ENCODE measurements around the gene FAM167B.

- no peak for TF ChIP-seq USF2 (IDR thresholded peaks at IDR 0.05; ENCODE audit: low read depth, low read length)
- TF ChIP-seq CTCF (conservative IDR thresholded peaks at IDR 0.05; ENCODE audit: low read depth, low read length) = no peak
- TF ChIP-seq MAFK (IDR thresholded peaks at IDR 0.05; ENCODE audit: low read depth, low read length) = no peak
- no peak for TF ChIP-seq POLR2A (IDR thresholded peaks at IDR 0.05; ENCODE audit: low read depth, low read length)
- no peak for TF ChIP-seq RCOR1 (IDR thresholded peaks at IDR 0.05; ENCODE audit: insufficient replicate concordance, low read length)
- no peak for TF ChIP-seq FOS (IDR thresholded peaks at IDR 0.05; ENCODE audit: low read depth, low read length)
Observed at GRCh38 chr1:32272557-32273390, 25.8 kb downstream of the FAM167B start.

All from IMR-90 (cell line).